HEK293 (cell line): Measurements from ENCODE around the gene ROR2.

Source experiments
- CTCF ChIA-PET: fragments of 350-600 bp; formaldehyde crosslinking; extraction: SDS; loops from one replicate; lab custom pipeline; 2021; ENCODE audit warnings: antibody characterized with exemption; lab: Yijun Ruan, JAX
- POLR2A ChIA-PET: fragments of 300-600 bp; formaldehyde crosslinking; extraction: SDS; loops from one replicate; lab custom pipeline; 2020; ENCODE audit warnings: antibody characterized with exemption, inconsistent platforms; lab: Yijun Ruan, JAX
- H3K27ac ChIP-seq: fragments of 200-500 bp; sonication (Bioruptor generic); 2 replicates; pipeline ENCODE4 v1.5.1; 2014; ENCODE audit warnings: low read depth, low read length, control low read depth, inconsistent platforms; ENCODE audit errors: extremely low read depth
- H3K36me3 ChIP-seq, 2 experiments: fragments of 200-500 bp in 1 of 2; sonication (Bioruptor generic) in 1 of 2; 1 replicate in 1 of 2; 2 replicates in 1 of 2; pipeline ENCODE4 v1.5.1; 2014 to 2017; ENCODE audit warnings: inconsistent platforms in 2 of 2, low read length in 2 of 2; ENCODE audit not compliant: control insufficient read depth in 2 of 2, insufficient read depth in 1 of 2
- H3K4me1 ChIP-seq: fragments of 200-500 bp; sonication (Bioruptor generic); 2 replicates; pipeline ENCODE4 v1.5.1; 2014; ENCODE audit warnings: mild to moderate bottlenecking, low read length, inconsistent platforms; ENCODE audit not compliant: control insufficient read depth, insufficient read depth
- H3K4me3 ChIP-seq: 2 replicates; pipeline ENCODE4 v1.5.1; 2011; ENCODE audit warnings: low read depth, mild to moderate bottlenecking, control low read depth, low read length, moderate library complexity
- H3K9me3 ChIP-seq: fragments of 200-500 bp; sonication (Bioruptor generic); 2 replicates; pipeline ENCODE4 v1.5.1; 2014; ENCODE audit warnings: low read depth, low read length, inconsistent platforms; ENCODE audit not compliant: control insufficient read depth, insufficient read depth
- HOXD13 ChIP-seq: sonication (generic); formaldehyde crosslinking; IDR thresholded peaks from 2 replicates; pipeline ENCODE4 v1.8.0; 2022; ENCODE audit warnings: missing genetic modification reagents, borderline replicate concordance
- PRDM10 ChIP-seq: fragments of 450-650 bp; formaldehyde crosslinking; IDR thresholded peaks from 2 replicates; pipeline ENCODE4 v1.5.1; 2016; ENCODE audit warnings: missing biosample characterization, missing genetic modification characterization
- SCRT2 ChIP-seq: fragments of 450-650 bp; formaldehyde crosslinking; IDR thresholded peaks from 2 replicates; pipeline ENCODE4 v1.5.1; 2016; ENCODE audit warnings: missing biosample characterization, missing genetic modification characterization
- SETDB1 ChIP-seq: IDR thresholded peaks from one replicate; pipeline ENCODE4 v1.6.1; 2017; ENCODE audit warnings: mild to moderate bottlenecking, low read length, moderate library complexity, mixed read lengths; ENCODE audit not compliant: insufficient read length
- ZNF10 ChIP-seq: fragments of 450-650 bp; formaldehyde crosslinking; IDR thresholded peaks from 2 replicates; pipeline ENCODE4 v1.5.1; 2017; ENCODE audit warnings: missing biosample characterization, missing genetic modification characterization
- ZNF114 ChIP-seq: fragments of 450-650 bp; formaldehyde crosslinking; IDR thresholded peaks from 2 replicates; pipeline ENCODE4 v1.5.0; 2017; ENCODE audit warnings: missing biosample characterization, missing genetic modification characterization
- ZNF221 ChIP-seq: fragments of 450-650 bp; formaldehyde crosslinking; IDR thresholded peaks from 2 replicates; pipeline ENCODE4 v1.5.1; 2017; ENCODE audit warnings: missing biosample characterization, missing genetic modification characterization, borderline replicate concordance
- ZNF37A ChIP-seq: fragments of 450-650 bp; IDR thresholded peaks from 2 replicates; pipeline ENCODE4 v1.5.1; 2018; ENCODE audit warnings: missing biosample characterization, missing genetic modification characterization
- ZNF426 ChIP-seq: fragments of 450-650 bp; formaldehyde crosslinking; IDR thresholded peaks from 2 replicates; pipeline ENCODE4 v1.5.1; 2017; ENCODE audit warnings: missing biosample characterization, missing genetic modification characterization, mild to moderate bottlenecking, inconsistent platforms, moderate library complexity
- ZNF610 ChIP-seq: fragments of 450-650 bp; formaldehyde crosslinking; IDR thresholded peaks from 2 replicates; pipeline ENCODE4 v1.5.1; 2016; ENCODE audit warnings: missing biosample characterization, missing genetic modification characterization, borderline replicate concordance
- ZNF623 ChIP-seq: fragments of 450-650 bp; formaldehyde crosslinking; IDR thresholded peaks from 2 replicates; pipeline ENCODE4 v1.5.1; 2016; ENCODE audit warnings: missing biosample characterization, missing genetic modification characterization
- ZNF654 ChIP-seq: fragments of 450-650 bp; formaldehyde crosslinking; IDR thresholded peaks from 2 replicates; pipeline ENCODE4 v1.5.1; 2016; ENCODE audit warnings: low read depth, missing biosample characterization, missing genetic modification characterization
- ZNF843 ChIP-seq: fragments of 450-650 bp; formaldehyde crosslinking; IDR thresholded peaks from 2 replicates; pipeline ENCODE4 v1.5.1; 2016; ENCODE audit warnings: missing biosample characterization, missing genetic modification characterization
- ZSCAN23 ChIP-seq: fragments of 450-650 bp; formaldehyde crosslinking; IDR thresholded peaks from 2 replicates; pipeline ENCODE4 v1.5.1; 2016; ENCODE audit warnings: missing biosample characterization, missing genetic modification characterization
- ZSCAN4 ChIP-seq: fragments of 450-650 bp; formaldehyde crosslinking; IDR thresholded peaks from 2 replicates; pipeline ENCODE4 v1.5.1; 2017; ENCODE audit warnings: missing biosample characterization, missing genetic modification characterization
- ZXDB ChIP-seq: fragments of 450-650 bp; formaldehyde crosslinking; IDR thresholded peaks from 2 replicates; pipeline ENCODE4 v1.5.1; 2016; ENCODE audit warnings: missing biosample characterization, missing genetic modification characterization
- TF ChIP-seq, protein P1 (sequence below): fragments of 450-650 bp; formaldehyde crosslinking; IDR thresholded peaks from 2 replicates; pipeline ENCODE4; 2016; ENCODE audit warnings: missing biosample characterization, missing genetic modification characterization
- TF ChIP-seq, protein P2 (sequence below): fragments of 450-650 bp; formaldehyde crosslinking; IDR thresholded peaks from 2 replicates; pipeline ENCODE4 v1.5.1; 2016; ENCODE audit warnings: missing biosample characterization, missing genetic modification characterization
- TF ChIP-seq, protein P3 (sequence below): fragments of 450-650 bp; formaldehyde crosslinking; IDR thresholded peaks from 2 replicates; pipeline ENCODE4 v1.5.1; 2016; ENCODE audit warnings: missing biosample characterization, missing genetic modification characterization, borderline replicate concordance

ROR2 gene

GRCh38 chr9:91710158-91710557, 239.9 kb downstream of the ROR2 start (continued):
- TF ChIP-seq, protein P1, sequence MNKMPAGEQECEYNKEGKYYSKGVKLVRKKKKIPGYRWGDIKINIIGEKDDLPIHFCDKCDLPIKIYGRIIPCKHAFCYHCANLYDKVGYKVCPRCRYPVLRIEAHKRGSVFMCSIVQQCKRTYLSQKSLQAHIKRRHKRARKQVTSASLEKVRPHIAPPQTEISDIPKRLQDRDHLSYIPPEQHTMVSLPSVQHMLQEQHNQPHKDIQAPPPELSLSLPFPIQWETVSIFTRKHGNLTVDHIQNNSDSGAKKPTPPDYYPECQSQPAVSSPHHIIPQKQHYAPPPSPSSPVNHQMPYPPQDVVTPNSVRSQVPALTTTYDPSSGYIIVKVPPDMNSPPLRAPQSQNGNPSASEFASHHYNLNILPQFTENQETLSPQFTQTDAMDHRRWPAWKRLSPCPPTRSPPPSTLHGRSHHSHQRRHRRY (tag by site-specific recombination) = no peak
- TF ChIP-seq ZNF221 (tag by site-specific recombination) (no peak), ZSCAN23 (no peak)

- TF ChIP-seq ZNF114 (tag by site-specific recombination) (no peak), SETDB1 (peak; percentile 92)
- TF ChIP-seq, all 188 proteins: peak for 1
- Histone ChIP-seq H3K4me3 (no peak overlapping the region), H3K36me3 (no peaks in the 10 kb centered on the region), H3K9me3 (no peaks in the 10 kb centered on the region), H3K27ac (no peak overlapping the region), H3K4me1 (no peaks in the 10 kb centered on the region)
- ChIA-PET POLR2A (interaction anchor here (0.7 kb wide), 1 partner anchor 596 kb away, joined by 3 read pairs; no protein-coding TSS in a partner anchor), CTCF (interaction anchor here (0.6 kb wide), 1 partner anchor 39 kb away, joined by 3 read pairs; no protein-coding TSS in a partner anchor)
Measured at GRCh38 chr9:91705386-91705785, 244.6 kb downstream of the ROR2 start.

DNA sequence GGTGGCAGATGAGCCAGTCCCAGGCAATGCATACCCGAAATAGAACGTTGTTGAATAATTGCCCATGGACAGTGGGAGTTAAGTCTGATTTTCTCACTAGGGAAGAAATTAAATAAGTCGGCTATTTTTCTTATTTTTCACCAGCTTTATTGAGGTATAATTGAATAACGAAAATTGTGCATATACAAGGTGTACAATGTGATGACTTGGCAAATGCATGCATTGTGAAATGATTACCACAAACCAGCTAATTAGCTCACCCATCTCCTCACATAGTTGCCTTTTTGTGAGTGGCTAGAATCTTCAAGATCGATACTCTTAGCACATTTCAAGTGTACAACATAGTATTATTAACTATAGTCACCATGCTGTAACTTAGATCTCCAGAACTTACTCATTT, 249.6 kb downstream of the ROR2 start:
- no peak overlapping the region for H3K4me3 ChIP-seq
- no peak overlapping the region for H3K27ac ChIP-seq
- H3K9me3 ChIP-seq = no peaks in the 10 kb centered on the region
- POLR2A ChIA-PET = no interaction called here
- H3K36me3 ChIP-seq = no peaks in the 10 kb centered on the region
- CTCF ChIA-PET = interaction anchor here (0.5 to 0.9 kb wide), 4 partner anchors 15 to 773 kb away, joined by 3 to 4 read pairs (median 3); no protein-coding TSS in a partner anchor
- no peaks in the 10 kb centered on the region for H3K4me1 ChIP-seq
- no peak for TF ChIP-seq ZNF654 (tag by site-specific recombination)
- no peak for TF ChIP-seq ZNF426
- no peak for TF ChIP-seq ZNF843 (tag by site-specific recombination)
- no peak for TF ChIP-seq ZNF10 (tag by site-specific recombination)
- TF ChIP-seq SCRT2 = no peak
- no peak for TF ChIP-seq ZSCAN4
- no peak for TF ChIP-seq ZNF610 (tag by site-specific recombination)
- no peak for TF ChIP-seq PRDM10
- TF ChIP-seq, protein P2, sequence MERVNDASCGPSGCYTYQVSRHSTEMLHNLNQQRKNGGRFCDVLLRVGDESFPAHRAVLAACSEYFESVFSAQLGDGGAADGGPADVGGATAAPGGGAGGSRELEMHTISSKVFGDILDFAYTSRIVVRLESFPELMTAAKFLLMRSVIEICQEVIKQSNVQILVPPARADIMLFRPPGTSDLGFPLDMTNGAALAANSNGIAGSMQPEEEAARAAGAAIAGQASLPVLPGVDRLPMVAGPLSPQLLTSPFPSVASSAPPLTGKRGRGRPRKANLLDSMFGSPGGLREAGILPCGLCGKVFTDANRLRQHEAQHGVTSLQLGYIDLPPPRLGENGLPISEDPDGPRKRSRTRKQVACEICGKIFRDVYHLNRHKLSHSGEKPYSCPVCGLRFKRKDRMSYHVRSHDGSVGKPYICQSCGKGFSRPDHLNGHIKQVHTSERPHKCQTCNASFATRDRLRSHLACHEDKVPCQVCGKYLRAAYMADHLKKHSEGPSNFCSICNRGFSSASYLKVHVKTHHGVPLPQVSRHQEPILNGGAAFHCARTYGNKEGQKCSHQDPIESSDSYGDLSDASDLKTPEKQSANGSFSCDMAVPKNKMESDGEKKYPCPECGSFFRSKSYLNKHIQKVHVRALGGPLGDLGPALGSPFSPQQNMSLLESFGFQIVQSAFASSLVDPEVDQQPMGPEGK (tag by site-specific recombination) = no peak
- TF ChIP-seq SETDB1 = no peak
- TF ChIP-seq ZNF37A = no peak
- no peak for TF ChIP-seq ZNF221 (tag by site-specific recombination)
- no peak for TF ChIP-seq HOXD13 (CRISPR knock-in tag)
- no peak for TF ChIP-seq ZNF623 (tag by site-specific recombination)
- no peak for TF ChIP-seq ZXDB (tag by site-specific recombination)
- TF ChIP-seq, protein P3, sequence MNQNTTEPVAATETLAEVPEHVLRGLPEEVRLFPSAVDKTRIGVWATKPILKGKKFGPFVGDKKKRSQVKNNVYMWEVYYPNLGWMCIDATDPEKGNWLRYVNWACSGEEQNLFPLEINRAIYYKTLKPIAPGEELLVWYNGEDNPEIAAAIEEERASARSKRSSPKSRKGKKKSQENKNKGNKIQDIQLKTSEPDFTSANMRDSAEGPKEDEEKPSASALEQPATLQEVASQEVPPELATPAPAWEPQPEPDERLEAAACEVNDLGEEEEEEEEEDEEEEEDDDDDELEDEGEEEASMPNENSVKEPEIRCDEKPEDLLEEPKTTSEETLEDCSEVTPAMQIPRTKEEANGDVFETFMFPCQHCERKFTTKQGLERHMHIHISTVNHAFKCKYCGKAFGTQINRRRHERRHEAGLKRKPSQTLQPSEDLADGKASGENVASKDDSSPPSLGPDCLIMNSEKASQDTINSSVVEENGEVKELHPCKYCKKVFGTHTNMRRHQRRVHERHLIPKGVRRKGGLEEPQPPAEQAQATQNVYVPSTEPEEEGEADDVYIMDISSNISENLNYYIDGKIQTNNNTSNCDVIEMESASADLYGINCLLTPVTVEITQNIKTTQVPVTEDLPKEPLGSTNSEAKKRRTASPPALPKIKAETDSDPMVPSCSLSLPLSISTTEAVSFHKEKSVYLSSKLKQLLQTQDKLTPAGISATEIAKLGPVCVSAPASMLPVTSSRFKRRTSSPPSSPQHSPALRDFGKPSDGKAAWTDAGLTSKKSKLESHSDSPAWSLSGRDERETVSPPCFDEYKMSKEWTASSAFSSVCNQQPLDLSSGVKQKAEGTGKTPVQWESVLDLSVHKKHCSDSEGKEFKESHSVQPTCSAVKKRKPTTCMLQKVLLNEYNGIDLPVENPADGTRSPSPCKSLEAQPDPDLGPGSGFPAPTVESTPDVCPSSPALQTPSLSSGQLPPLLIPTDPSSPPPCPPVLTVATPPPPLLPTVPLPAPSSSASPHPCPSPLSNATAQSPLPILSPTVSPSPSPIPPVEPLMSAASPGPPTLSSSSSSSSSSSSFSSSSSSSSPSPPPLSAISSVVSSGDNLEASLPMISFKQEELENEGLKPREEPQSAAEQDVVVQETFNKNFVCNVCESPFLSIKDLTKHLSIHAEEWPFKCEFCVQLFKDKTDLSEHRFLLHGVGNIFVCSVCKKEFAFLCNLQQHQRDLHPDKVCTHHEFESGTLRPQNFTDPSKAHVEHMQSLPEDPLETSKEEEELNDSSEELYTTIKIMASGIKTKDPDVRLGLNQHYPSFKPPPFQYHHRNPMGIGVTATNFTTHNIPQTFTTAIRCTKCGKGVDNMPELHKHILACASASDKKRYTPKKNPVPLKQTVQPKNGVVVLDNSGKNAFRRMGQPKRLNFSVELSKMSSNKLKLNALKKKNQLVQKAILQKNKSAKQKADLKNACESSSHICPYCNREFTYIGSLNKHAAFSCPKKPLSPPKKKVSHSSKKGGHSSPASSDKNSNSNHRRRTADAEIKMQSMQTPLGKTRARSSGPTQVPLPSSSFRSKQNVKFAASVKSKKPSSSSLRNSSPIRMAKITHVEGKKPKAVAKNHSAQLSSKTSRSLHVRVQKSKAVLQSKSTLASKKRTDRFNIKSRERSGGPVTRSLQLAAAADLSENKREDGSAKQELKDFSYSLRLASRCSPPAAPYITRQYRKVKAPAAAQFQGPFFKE = no peak
